K562 (cell line): ENCODE data around the gene TMEM50B. TPM values are rescaled to one million over a fixed set of nuclear protein-coding genes. Genes with fewer than 3 reads are reported as not detected.

ENCODE experiments used
- COPS2 ChIP-seq: fragments of 450-650 bp; conservative IDR thresholded peaks from 2 replicates; pipeline ENCODE4 v1.6.1; 2016; ENCODE audit warnings: mild to moderate bottlenecking, moderate library complexity
- E2F1 ChIP-seq: sonication (generic); formaldehyde crosslinking; IDR thresholded peaks from 2 replicates; pipeline ENCODE4 v1.8.1; 2023; ENCODE audit warnings: mild to moderate bottlenecking, missing genetic modification reagents, moderate library complexity
- HMGN3 ChIP-seq: IDR thresholded peaks from 2 replicates; pipeline ENCODE4 v1.6.1; 2011; ENCODE audit warnings: borderline replicate concordance, low read depth, mild to moderate bottlenecking, mixed read lengths, low read length; ENCODE audit not compliant: insufficient read length; ENCODE audit errors: extremely low read depth
- KDM4B ChIP-seq, 2 experiments: fragments of 450-650 bp in 1 of 2; sonication (generic) in 1 of 2; IDR thresholded peaks; 2 replicates each; pipeline ENCODE4 v1.6.1; 2016 to 2017; ENCODE audit warnings: borderline replicate concordance in 2 of 2, antibody characterized with exemption in 1 of 2, low read depth in 1 of 2, mild to moderate bottlenecking in 1 of 2
- LEF1 ChIP-seq: fragments of 450-650 bp; IDR thresholded peaks from 2 replicates; pipeline ENCODE4 v1.6.1; 2016; ENCODE audit warnings: mild to moderate bottlenecking
- MEF2D ChIP-seq: conservative IDR thresholded peaks from 2 replicates; pipeline ENCODE4 v1.6.1; 2016; ENCODE audit warnings: low read depth, missing genetic modification characterization, missing compliant biosample characterization
- NELFE ChIP-seq: IDR thresholded peaks from 2 replicates; pipeline ENCODE4 v1.6.1; 2011; ENCODE audit warnings: mild to moderate bottlenecking; ENCODE audit not compliant: insufficient read depth, insufficient read length
- RFX1 ChIP-seq: fragments of 450-650 bp; IDR thresholded peaks from 2 replicates; pipeline ENCODE4 v1.6.1; 2016; ENCODE audit warnings: mild to moderate bottlenecking, moderate library complexity
- SAFB2 ChIP-seq: fragments of 200-400 bp; formaldehyde crosslinking; IDR thresholded peaks from 2 replicates; pipeline ENCODE4 v1.6.1; 2018; ENCODE audit warnings: borderline replicate concordance, low read length, low read depth, moderate library complexity; ENCODE audit not compliant: severe bottlenecking
- SIN3A ChIP-seq, 2 experiments: fragments of 150-350 bp in 1 of 2; IDR thresholded peaks; 2 replicates each; pipeline ENCODE4 v1.6.1; 2011 to 2016; ENCODE audit warnings: borderline replicate concordance in 2 of 2, low read depth in 2 of 2, low read length in 2 of 2, mild to moderate bottlenecking in 2 of 2, moderate library complexity in 2 of 2; ENCODE audit not compliant: control insufficient read depth in 1 of 2
- SMAD1 ChIP-seq: fragments of 150-350 bp; IDR thresholded peaks from 2 replicates; pipeline ENCODE4 v1.6.1; 2014; ENCODE audit warnings: low read length, low read depth; ENCODE audit not compliant: partially characterized antibody
- TAF9B ChIP-seq: fragments of 450-650 bp; IDR thresholded peaks from 2 replicates; pipeline ENCODE4 v1.6.1; 2018; ENCODE audit warnings: mild to moderate bottlenecking; ENCODE audit not compliant: partially characterized antibody
- TFAM ChIP-seq: fragments of 250-450 bp; sonication (Bioruptor Pico); conservative IDR thresholded peaks from 2 replicates; pipeline ENCODE4 v1.5.0; 2021; ENCODE audit warnings: mild to moderate bottlenecking, moderate library complexity
- THRAP3 ChIP-seq: fragments of 450-650 bp; IDR thresholded peaks from 2 replicates; pipeline ENCODE4 v1.6.1; 2016; ENCODE audit warnings: mild to moderate bottlenecking, inconsistent platforms, borderline replicate concordance
- TRIM28 ChIP-seq: fragments of 450-650 bp; IDR thresholded peaks from 2 replicates; pipeline ENCODE4 v1.6.1; 2017
- YY1 ChIP-seq, 3 experiments: IDR thresholded peaks; 2 replicates each; pipeline ENCODE4 v1.6.1; 2011; ENCODE audit warnings: low read length in 2 of 3, mild to moderate bottlenecking in 2 of 3, moderate library complexity in 2 of 3, borderline replicate concordance in 1 of 3, control low read depth in 1 of 3, low read depth in 1 of 3; ENCODE audit not compliant: insufficient read depth in 3 of 3, insufficient replicate concordance in 2 of 3, control insufficient read depth in 1 of 3, insufficient read length in 1 of 3; ENCODE audit errors: extremely low read depth in 1 of 3
- ZBTB33 ChIP-seq: sonication (generic); formaldehyde crosslinking; IDR thresholded peaks from 2 replicates; pipeline ENCODE4 v1.8.1; 2023; ENCODE audit warnings: mild to moderate bottlenecking, missing genetic modification reagents
- ZNF134 ChIP-seq: fragments of 250-450 bp; sonication (Bioruptor Pico); conservative IDR thresholded peaks from 2 replicates; pipeline ENCODE4 v1.4.0; 2020
- ZNF311 ChIP-seq: fragments of 250-450 bp; sonication (Bioruptor Pico); IDR thresholded peaks from 2 replicates; pipeline ENCODE4 v1.4.0; 2020; ENCODE audit warnings: mild to moderate bottlenecking, moderate library complexity
- ZNF347 ChIP-seq: fragments of 450-650 bp; formaldehyde crosslinking; IDR thresholded peaks from 2 replicates; pipeline ENCODE4 v1.4.0; 2020; ENCODE audit warnings: low read depth, mild to moderate bottlenecking, moderate library complexity
- ZNF354B ChIP-seq: fragments of 250-450 bp; sonication (Bioruptor Pico); IDR thresholded peaks from 2 replicates; pipeline ENCODE4 v1.4.0; 2020
- ZNF41 ChIP-seq: fragments of 250-450 bp; sonication (Bioruptor Pico); conservative IDR thresholded peaks from 2 replicates; pipeline ENCODE4 v1.4.0; 2020; ENCODE audit warnings: mild to moderate bottlenecking
- ZNF57 ChIP-seq: fragments of 450-650 bp; formaldehyde crosslinking; IDR thresholded peaks from 2 replicates; pipeline ENCODE4 v1.4.0; 2020; ENCODE audit warnings: mild to moderate bottlenecking, moderate library complexity
- ZNF584 ChIP-seq: fragments of 200-800 bp; sonication (Bioruptor generic); IDR thresholded peaks from 2 replicates; pipeline ENCODE4 v1.6.1; 2016; ENCODE audit warnings: low read depth, mild to moderate bottlenecking, missing genetic modification characterization, missing compliant biosample characterization
- ZNF778 ChIP-seq: fragments of 450-650 bp; formaldehyde crosslinking; IDR thresholded peaks from 2 replicates; pipeline ENCODE4 v1.4.0; 2020; ENCODE audit warnings: mild to moderate bottlenecking, moderate library complexity
- ZZZ3 ChIP-seq: fragments of 450-650 bp; IDR thresholded peaks from 2 replicates; pipeline ENCODE4 v1.6.1; 2016; ENCODE audit warnings: antibody characterized with exemption, mild to moderate bottlenecking, moderate library complexity
- polyA plus RNA-seq, 8 experiments: library from polyadenylated mRNA; depleted of rRNA in 4 of 8; stranded (reverse) in 5 of 8; unstranded in 3 of 8; fragments of >200 nt; fragmentation: Nextera tagmentation in 2 of 8; fragmentation: Illumina TruSeq in 1 of 8; extraction: Ambion mirVana in 2 of 8; extraction: Trizol in 1 of 8; gene quantifications; 2 replicates each; pipeline versions ENCODE4 v1.2.1 to v1.2.3, GENCODE V29; 2011 to 2014; ENCODE audit warnings: inconsistent platforms in 1 of 8, missing spikeins in 1 of 8
- total RNA-seq, 7 experiments: library from RNA; depleted of rRNA in 6 of 7; stranded (reverse); fragments of >200 nt in 6 of 7; fragmentation: Illumina TruSeq in 2 of 7; extraction: Trizol in 2 of 7; gene quantifications; 2 replicates each; pipeline versions ENCODE4 v1.2.1 to v1.2.3, GENCODE V29; 2011 to 2021; ENCODE audit warnings: low replicate concordance in 1 of 7

The TMEM50B gene
- total and polyA plus RNA-seq, 9 of the 15 experiments (the other 6 are each of a cell fraction or from before 2014, with no cell fraction given): 20.5 to 64.6 (median 28.9) TPM

- TF ChIP-seq ZZZ3 (no peak), KDM4B (IDR thresholded peaks at IDR 0.05; ENCODE audit: borderline replicate concordance in 2 of 2, low read depth in 1 of 2) (peak in 1 of 2 experiments; percentile 49; a peak in 1 of 4 replicates), HMGN3 (peak; percentile 90), COPS2 (no peak), YY1 (IDR thresholded peaks at IDR 0.05; ENCODE audit: borderline replicate concordance in 1 of 3, control insufficient read depth in 1 of 3, extremely low read depth in 1 of 3, insufficient read depth in 3 of 3, insufficient read length in 1 of 3, insufficient replicate concordance in 2 of 3, low read depth in 1 of 3, low read length in 2 of 3) (peak in 2 of 3 experiments; percentile 66 to 82), LEF1 (0 out of 2 replicates have a peak, but pooled peaks have one; percentile 14), TRIM28 (peak; percentile 57; the same call in 1 of the 2 replicates), ZNF347 (CRISPR knock-in tag) (no peak), TFAM (CRISPR knock-in tag) (no peak), E2F1 (CRISPR knock-in tag) (peak; percentile 59), SMAD1 (peak; percentile 40), TAF9B (peak; percentile 79), THRAP3 (no peak), ZNF311 (no peak), MEF2D (tag) (no peak), SIN3A (IDR thresholded peaks at IDR 0.05; ENCODE audit: borderline replicate concordance in 2 of 2, control insufficient read depth in 1 of 2, low read depth in 2 of 2, low read length in 2 of 2) (peak in 1 of 2 experiments; percentile 84; a peak in 2 of 4 replicates), NELFE (no peak), ZNF57 (CRISPR knock-in tag) (no peak), ZNF354B (CRISPR knock-in tag) (no peak), ZNF41 (CRISPR knock-in tag) (no peak), SAFB2 (no peak), ZBTB33 (CRISPR knock-in tag) (no peak; the same call in 1 of the 2 replicates), ZNF778 (CRISPR knock-in tag) (no peak), ZNF584 (CRISPR knock-in tag) (no peak), RFX1 (no peak), ZNF134 (no peak)
These were observed at the start of gene TMEM50B (continued) for GRCh38 chr21:33479679-33480480.
